Immature natural killer cell (primary cell): Measurements from ENCODE around the gene SPAG17. TPM values are rescaled to one million over a fixed set of nuclear protein-coding genes. Genes with fewer than 3 reads are reported as not detected.
A peak's percentile ranks its signal among the peaks of the same experiment; 100 is the strongest.
"Not testable (repeated sequence)": the region's sequence is repeated elsewhere in the genome, so short reads cannot be mapped to it uniquely, and the experiment has no call there.

Source experiments
- DNase-seq, 3 donors: peaks; one replicate each; pipeline ENCODE4 v3.0.0; 2022; ENCODE audit warnings: mixed read lengths in 1 of 3
- H3K27ac Mint-ChIP-seq, 6 donors: one replicate each; pipeline ENCODE4 v1.8.0; 2020; ENCODE audit warnings: mixed read lengths in 6 of 6, mild to moderate bottlenecking in 5 of 6, inconsistent platforms in 4 of 6, moderate library complexity in 3 of 6
- H3K27me3 Mint-ChIP-seq, 3 donors: one replicate each; pipeline ENCODE4 v1.8.0; 2020 to 2021; ENCODE audit warnings: low read depth in 3 of 3, mild to moderate bottlenecking in 3 of 3, mixed read lengths in 3 of 3, moderate library complexity in 3 of 3, inconsistent platforms in 1 of 3
- H3K36me3 Mint-ChIP-seq, 3 donors: one replicate each; pipeline ENCODE4 v1.8.0; 2020; ENCODE audit warnings: mixed read lengths in 3 of 3, inconsistent platforms in 2 of 3, mild to moderate bottlenecking in 2 of 3
- H3K4me1 Mint-ChIP-seq, 2 donors: one replicate each; pipeline ENCODE4 v1.8.0; 2020; ENCODE audit warnings: inconsistent platforms in 2 of 2, mild to moderate bottlenecking in 2 of 2, mixed read lengths in 2 of 2, moderate library complexity in 1 of 2
- H3K4me3 Mint-ChIP-seq, 5 donors: one replicate each; pipeline ENCODE4 v1.8.0; 2020; ENCODE audit warnings: mild to moderate bottlenecking in 5 of 5, mixed read lengths in 5 of 5, inconsistent platforms in 3 of 5, moderate library complexity in 3 of 5
- H3K9me3 Mint-ChIP-seq, 6 donors: one replicate each; pipeline ENCODE4 v1.8.0; 2020; ENCODE audit warnings: mild to moderate bottlenecking in 6 of 6, mixed read lengths in 6 of 6, inconsistent platforms in 4 of 6, moderate library complexity in 3 of 6
- polyA plus RNA-seq, 3 donors: library from polyadenylated mRNA; unstranded; fragments of 300-500 nt; fragmentation: Illumina TruSeq; gene quantifications; one replicate each; pipeline ENCODE4 v1.2.3, GENCODE V29; 2021

SPAG17 gene
- polyA plus RNA-seq, 3 donors from 2014 or later, result not detected

GRCh38 chr1:117959364-117959763, 225.7 kb downstream of the SPAG17 start:
- Mint-ChIP-seq H3K4me3 (no peak overlapping the region), H3K36me3 (peaks cover 26 to 52% (median 27%) of the 10 kb centered on the region in 3 donors), H3K27me3 (no peaks in the 10 kb centered on the region), H3K27ac (no peak overlapping the region), H3K9me3 (no peaks in the 10 kb centered on the region), H3K4me1 (no peaks in the 10 kb centered on the region)
- DNase-seq, result no peak

- Mint-ChIP-seq H3K27me3 (no peaks in the 10 kb centered on the region), H3K36me3 (peaks cover 27 to 77% (median 41%) of the 10 kb centered on the region in 3 donors), H3K4me1 (no peaks in the 10 kb centered on the region), H3K27ac (no peak overlapping the region), H3K9me3 (no peaks in the 10 kb centered on the region), H3K4me3 (no peak overlapping the region)
- DNase-seq, result no peak
Observed at GRCh38 chr1:117952386-117952785, 232.6 kb downstream of the SPAG17 start.

GRCh38 chr1:117942293-117942692, 242.7 kb downstream of the SPAG17 start:
- Mint-ChIP-seq H3K27ac (no peak overlapping the region), H3K36me3 (peaks cover 40 to 70% (median 40%) of the 10 kb centered on the region in 3 donors), H3K4me1 (no peaks in the 10 kb centered on the region), H3K4me3 (no peak overlapping the region), H3K9me3 (no peaks in the 10 kb centered on the region), H3K27me3 (no peaks in the 10 kb centered on the region)
- DNase-seq, result no peak

- no peak overlapping the region for H3K4me3 Mint-ChIP-seq
- peaks cover 9 to 29% (median 13%) of the 10 kb centered on the region in 3 donors for H3K36me3 Mint-ChIP-seq
- H3K27me3 Mint-ChIP-seq, result peaks cover 8 to 13% (median 12%) of the 10 kb centered on the region in 3 donors
Observed at GRCh38 chr1:117933769-117934168, 251.3 kb downstream of the SPAG17 start.

GRCh38 chr1:117932576-117932975, 252.5 kb downstream of the SPAG17 start:
- no peaks in the 10 kb centered on the region for H3K9me3 Mint-ChIP-seq
- no peak overlapping the region for H3K4me3 Mint-ChIP-seq
- H3K36me3 Mint-ChIP-seq, result peaks cover 4 to 17% (median 7%) of the 10 kb centered on the region in 3 donors
- no peak overlapping the region for H3K27ac Mint-ChIP-seq
- H3K27me3 Mint-ChIP-seq, result peaks cover 8 to 13% (median 12%) of the 10 kb centered on the region in 3 donors
- DNase-seq, result no peak
- peaks cover 35 to 42% of the 10 kb centered on the region in 2 donors for H3K4me1 Mint-ChIP-seq

More at GRCh38 chr1:117933769-117934168, 251.3 kb downstream of the SPAG17 start:
- DNase-seq, result no peak
- Mint-ChIP-seq H3K9me3 (no peaks in the 10 kb centered on the region), H3K27ac (no peak overlapping the region), H3K4me1 (peaks cover 26 to 33% of the 10 kb centered on the region in 2 donors)

- H3K27ac Mint-ChIP-seq, result peak overlapping the region; percentile 92 to 100 (median 98)
- H3K9me3 Mint-ChIP-seq, result no peaks in the 10 kb centered on the region
- DNase-seq, result peak in 1 of 3 donors; percentile 1
Observed at GRCh38 chr1:117930484-117930883, 254.5 kb downstream of the SPAG17 start.

GRCh38 chr1:117930173-117930447, 254.9 kb downstream of the SPAG17 start:
- Mint-ChIP-seq H3K9me3 (no peaks in the 10 kb centered on the region), H3K27me3 (peaks cover 8 to 13% (median 12%) of the 10 kb centered on the region in 3 donors), H3K4me1 (peaks cover 35 to 60% of the 10 kb centered on the region in 2 donors), H3K36me3 (peaks cover 0 to 8% (median 5%) of the 10 kb centered on the region in 3 donors), H3K27ac (peak overlapping the region; percentile 92 to 100 (median 98)), H3K4me3 (peak overlapping the region; percentile 91 to 99 (median 96))
- no peak for DNase-seq

More at GRCh38 chr1:117930484-117930883, 254.5 kb downstream of the SPAG17 start:
- Mint-ChIP-seq H3K4me3 (peak overlapping the region; percentile 91 to 99 (median 96)), H3K27me3 (peaks cover 8 to 13% (median 12%) of the 10 kb centered on the region in 3 donors), H3K36me3 (peaks cover 0 to 8% (median 5%) of the 10 kb centered on the region in 3 donors), H3K4me1 (peaks cover 35 to 60% of the 10 kb centered on the region in 2 donors)

GRCh38 chr1:117929343-117930172, 255.5 kb downstream of the SPAG17 start, which contains the start of the genes GDAP2 and WDR3:
Gene GDAP2, minus strand, starts transcription at chr1:117929621. Its CDS starts 9,264 bp downstream, at chr1:117920357.
Gene WDR3, plus strand, starts transcription at chr1:117929739. Its CDS starts 3,581 bp downstream, at chr1:117933320.
- H3K27me3 Mint-ChIP-seq, result peaks cover 8 to 13% (median 12%) of the 10 kb centered on the region in 3 donors
- peaks cover 35 to 60% of the 10 kb centered on the region in 2 donors for H3K4me1 Mint-ChIP-seq
- DNase-seq, result peak; percentile 94 to 96 (median 95)
- H3K36me3 Mint-ChIP-seq, result peaks cover 0 to 4% (median 4%) of the 10 kb centered on the region in 3 donors
- no peaks in the 10 kb centered on the region for H3K9me3 Mint-ChIP-seq
- peak within 1 kb of the TSS; percentile 92 to 100 (median 98) for H3K27ac Mint-ChIP-seq
- H3K4me3 Mint-ChIP-seq, result peak within 1 kb of the TSS; percentile 91 to 99 (median 96)

GRCh38 chr1:117928881-117929342, 256.1 kb downstream of the SPAG17 start:
- peaks cover 35 to 60% of the 10 kb centered on the region in 2 donors for H3K4me1 Mint-ChIP-seq
- peaks cover 8 to 13% (median 12%) of the 10 kb centered on the region in 3 donors for H3K27me3 Mint-ChIP-seq
- H3K27ac Mint-ChIP-seq, result peak overlapping the region; percentile 92 to 100 (median 98)
- peaks cover 0 to 5% (median 0%) of the 10 kb centered on the region in 3 donors for H3K36me3 Mint-ChIP-seq
- peak in 1 of 3 donors; percentile 70 for DNase-seq
- no peaks in the 10 kb centered on the region for H3K9me3 Mint-ChIP-seq
- peak overlapping the region; percentile 91 to 99 (median 96) for H3K4me3 Mint-ChIP-seq

- Mint-ChIP-seq H3K27me3 (peaks cover 8 to 12% (median 9%) of the 10 kb centered on the region in 3 donors), H3K27ac (no peak overlapping the region), H3K4me1 (peaks cover 30 to 47% of the 10 kb centered on the region in 2 donors), H3K36me3 (peaks cover 0 to 6% (median 0%) of the 10 kb centered on the region in 3 donors), H3K4me3 (no peak overlapping the region), H3K9me3 (no peaks in the 10 kb centered on the region)
- no peak for DNase-seq
Observed at GRCh38 chr1:117925981-117926380, 259.0 kb downstream of the SPAG17 start.

- not testable (repeated sequence) for DNase-seq, H3K9me3 Mint-ChIP-seq, H3K27ac Mint-ChIP-seq, H3K4me3 Mint-ChIP-seq, H3K27me3 Mint-ChIP-seq
- H3K36me3 Mint-ChIP-seq, result peaks cover 6 to 14% (median 8%) of the 10 kb centered on the region in 3 donors
- peaks cover 0 to 18% of the 10 kb centered on the region in 2 donors for H3K4me1 Mint-ChIP-seq
Observed at GRCh38 chr1:117922717-117923116, 262.3 kb downstream of the SPAG17 start.

GRCh38 chr1:117921991-117922390, 263.0 kb downstream of the SPAG17 start:
- no peak overlapping the region for H3K4me3 Mint-ChIP-seq
- DNase-seq, result no peak
- no peaks in the 10 kb centered on the region for H3K9me3 Mint-ChIP-seq
- no peaks in the 10 kb centered on the region for H3K27me3 Mint-ChIP-seq
- H3K36me3 Mint-ChIP-seq, result peaks cover 8 to 22% (median 15%) of the 10 kb centered on the region in 3 donors
- peaks cover 0 to 12% of the 10 kb centered on the region in 2 donors for H3K4me1 Mint-ChIP-seq
- H3K27ac Mint-ChIP-seq, result no peak overlapping the region

- H3K9me3 Mint-ChIP-seq, result peaks cover 0 to 9% (median 4%) of the 10 kb centered on the region in 6 donors
- H3K4me1 Mint-ChIP-seq, result peaks cover under 1 to 6% of the 10 kb centered on the region in 2 donors
- no peak for DNase-seq
- no peak overlapping the region for H3K27ac Mint-ChIP-seq
- no peak overlapping the region for H3K4me3 Mint-ChIP-seq
- no peaks in the 10 kb centered on the region for H3K27me3 Mint-ChIP-seq
- peaks cover 28 to 46% (median 36%) of the 10 kb centered on the region in 3 donors for H3K36me3 Mint-ChIP-seq
Observed at GRCh38 chr1:117919376-117919775, 265.7 kb downstream of the SPAG17 start.

- Mint-ChIP-seq H3K27ac (no peak overlapping the region), H3K36me3 (peaks cover 42 to 70% (median 56%) of the 10 kb centered on the region in 3 donors), H3K4me3 (no peak overlapping the region), H3K9me3 (peaks cover 0 to 14% (median 6%) of the 10 kb centered on the region in 6 donors), H3K4me1 (peaks cover 12 to 21% of the 10 kb centered on the region in 2 donors), H3K27me3 (no peaks in the 10 kb centered on the region)
- DNase-seq, result no peak
Observed at GRCh38 chr1:117911051-117911450, 274.0 kb downstream of the SPAG17 start.
